HG02588 (cell line): ENCODE measurements around the gene CCDC198.

ENCODE experiments used
- ATAC-seq: cut with Tn5 transposase; IDR thresholded peaks from one replicate; pipeline ENCODE4 v1.9.1; 2021; ENCODE audit warnings: mild to moderate bottlenecking, moderate library complexity; ENCODE audit not compliant: unreplicated experiment

Gene CCDC198

GRCh38 chr14:57493467-57494181, at the start of gene CCDC198:
Gene CCDC198 (minus strand): TSS chr14:57493857. CDS start chr14:57493715, 142 bp downstream.
- peak; percentile 71 for ATAC-seq

- ATAC-seq: peak; percentile 50
Observed at GRCh38 chr14:57533214-57533613, 39.6 kb upstream of the CCDC198 start.

GRCh38 chr14:57530571-57530970, 36.9 kb upstream of the CCDC198 start:
- ATAC-seq: no peak

- no peak for ATAC-seq
Observed at GRCh38 chr14:57526942-57527341, 33.3 kb upstream of the CCDC198 start.

GRCh38 chr14:57519043-57519442, 25.4 kb upstream of the CCDC198 start:
- ATAC-seq: no peak

- ATAC-seq: no peak
Observed at GRCh38 chr14:57512220-57512619, 18.6 kb upstream of the CCDC198 start.

- ATAC-seq: no peak
Observed at GRCh38 chr14:57508756-57509155, 15.1 kb upstream of the CCDC198 start.

GRCh38 chr14:57502586-57503254, 9.1 kb upstream of the CCDC198 start:
- ATAC-seq: no peak

- no peak for ATAC-seq
Observed at GRCh38 chr14:57501039-57501557, 7.4 kb upstream of the CCDC198 start.

- no peak for ATAC-seq
Observed at GRCh38 chr14:57498659-57499058, 5.0 kb upstream of the CCDC198 start.

GRCh38 chr14:57498035-57498434, 4.4 kb upstream of the CCDC198 start:
- no peak for ATAC-seq

- no peak for ATAC-seq
Observed at GRCh38 chr14:57495416-57495815, 1.8 kb upstream of the CCDC198 start.

GRCh38 chr14:57492859-57493258, 798 bp downstream of the CCDC198 start:
- no peak for ATAC-seq

GRCh38 chr14:57491640-57492039, 2.0 kb downstream of the CCDC198 start:
- ATAC-seq: no peak

- ATAC-seq: no peak
Observed at GRCh38 chr14:57487771-57488170, 5.9 kb downstream of the CCDC198 start.

- no peak for ATAC-seq
Observed at GRCh38 chr14:57486767-57487379, 6.8 kb downstream of the CCDC198 start.

- ATAC-seq: peak; percentile 92
Observed at GRCh38 chr14:57485635-57486034, 8.0 kb downstream of the CCDC198 start.

GRCh38 chr14:57482120-57482519, 11.5 kb downstream of the CCDC198 start:
- no peak for ATAC-seq

- no peak for ATAC-seq
Observed at GRCh38 chr14:57480051-57480450, 13.6 kb downstream of the CCDC198 start.

- ATAC-seq: no peak
Observed at GRCh38 chr14:57479197-57479596, 14.5 kb downstream of the CCDC198 start.

- no peak for ATAC-seq
Observed at GRCh38 chr14:57478050-57478449, 15.6 kb downstream of the CCDC198 start.

GRCh38 chr14:57470909-57471308, 22.7 kb downstream of the CCDC198 start:
- no peak for ATAC-seq
